ENCODE measurements around the gene GFRA1.

GFRA1 gene

DNA sequence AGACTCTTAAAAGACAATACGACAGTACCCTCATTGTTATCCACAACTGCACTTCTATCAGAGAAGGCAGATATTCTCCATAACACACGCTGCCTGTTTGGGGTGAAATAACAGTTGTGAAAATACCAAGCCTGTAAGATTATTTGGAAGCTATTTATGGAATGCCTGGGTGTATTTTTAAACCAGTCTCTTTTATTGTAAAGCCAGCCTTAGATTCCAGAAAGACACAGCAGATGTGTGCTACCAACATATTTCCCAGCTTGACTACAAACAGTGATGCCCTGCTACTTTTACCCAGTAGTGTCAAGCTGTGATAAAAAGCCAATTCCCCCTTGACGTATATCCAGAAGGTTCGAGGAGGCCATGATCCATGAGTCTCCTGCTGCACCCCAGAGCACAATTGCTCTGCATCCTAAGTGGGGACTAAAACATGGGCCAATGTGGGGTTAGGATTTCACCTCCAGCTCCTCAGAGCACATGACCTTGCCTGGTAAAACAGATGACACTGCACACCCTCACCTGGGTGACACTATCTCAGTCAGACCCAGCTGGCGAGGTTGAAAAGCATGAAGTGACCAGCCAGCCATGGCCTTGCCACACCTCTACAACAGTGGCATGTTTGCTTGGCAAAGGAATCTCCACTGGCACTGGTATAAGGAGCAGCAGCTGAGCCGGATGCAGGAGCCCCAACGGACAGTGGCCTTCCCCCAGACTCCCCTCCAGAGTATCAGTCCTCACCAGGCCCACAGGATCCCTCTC, 62.2 kb downstream of the GFRA1 start:
- Mint-ChIP-seq H3K4me3 (no peak overlapping the region), H3K4me1 (ENCODE audit: low read depth) (no peaks in the 10 kb centered on the region), H3K36me3 (ENCODE audit: low read depth) (no peaks in the 10 kb centered on the region), H3K27me3 (no peaks in the 10 kb centered on the region), H3K27ac (no peak overlapping the region), H3K9me3 (no peaks in the 10 kb centered on the region)
- intact Hi-C loops (cut with micrococcal nuclease) = no loop called here

DNA sequence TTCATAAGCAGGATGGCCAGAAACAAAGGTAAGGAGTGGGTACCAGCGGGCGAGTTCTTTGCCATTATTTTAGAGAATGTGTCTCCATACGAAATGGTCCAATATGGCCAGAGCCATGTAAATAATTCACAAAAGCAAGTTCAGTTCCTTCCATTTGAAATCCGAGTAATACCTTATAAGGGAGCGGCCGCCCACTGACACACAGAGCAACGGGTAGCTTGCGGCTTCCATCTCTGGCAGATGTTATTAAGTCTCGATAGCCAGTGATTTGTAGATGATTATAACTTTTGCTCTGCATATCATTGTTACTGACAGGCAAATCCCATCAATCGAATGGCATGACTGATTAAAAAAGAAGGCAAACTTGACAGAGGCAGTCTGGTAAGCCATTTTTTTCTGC, 63.2 kb downstream of the GFRA1 start:
- Mint-ChIP-seq H3K4me3 (no peak overlapping the region), H3K4me1 (ENCODE audit: low read depth) (no peaks in the 10 kb centered on the region), H3K27me3 (no peaks in the 10 kb centered on the region), H3K36me3 (ENCODE audit: low read depth) (no peaks in the 10 kb centered on the region), H3K9me3 (no peaks in the 10 kb centered on the region), H3K27ac (no peak overlapping the region)
- intact Hi-C loops (cut with micrococcal nuclease) = no loop called here

DNA sequence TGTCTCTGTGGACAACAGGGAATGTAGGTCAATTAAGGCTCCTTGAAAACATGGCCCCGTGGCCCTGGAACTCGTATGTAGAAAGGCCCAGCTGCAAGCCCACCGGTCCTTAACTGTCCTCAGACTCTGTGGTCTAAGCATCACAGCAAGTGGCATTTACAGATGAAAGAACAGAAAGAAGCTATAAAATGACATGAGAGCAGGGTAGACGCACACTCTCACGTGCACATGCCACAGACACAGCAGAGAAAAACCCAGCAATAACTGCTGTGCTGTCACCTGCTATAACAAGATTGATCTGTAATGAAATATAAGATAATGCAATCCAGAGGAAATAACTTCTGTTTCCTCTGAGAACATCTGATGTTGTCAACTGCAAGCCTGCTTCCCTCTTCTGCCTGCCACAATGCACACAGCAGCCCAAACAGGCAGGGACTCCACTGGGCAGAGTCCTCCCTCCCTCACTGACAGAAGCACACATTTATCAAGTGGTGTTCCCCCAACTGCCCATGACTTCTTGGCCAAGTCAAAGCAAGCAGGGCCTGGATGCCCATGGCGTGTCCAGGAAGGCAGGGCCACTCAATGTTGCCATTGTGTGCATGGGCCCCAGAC, 63.9 kb downstream of the GFRA1 start:
- Mint-ChIP-seq H3K36me3 (ENCODE audit: low read depth) (no peaks in the 10 kb centered on the region), H3K27ac (no peak overlapping the region), H3K9me3 (no peaks in the 10 kb centered on the region), H3K4me1 (ENCODE audit: low read depth) (no peaks in the 10 kb centered on the region), H3K27me3 (no peaks in the 10 kb centered on the region), H3K4me3 (no peak overlapping the region)
- intact Hi-C loops (cut with micrococcal nuclease) = no loop called here

DNA sequence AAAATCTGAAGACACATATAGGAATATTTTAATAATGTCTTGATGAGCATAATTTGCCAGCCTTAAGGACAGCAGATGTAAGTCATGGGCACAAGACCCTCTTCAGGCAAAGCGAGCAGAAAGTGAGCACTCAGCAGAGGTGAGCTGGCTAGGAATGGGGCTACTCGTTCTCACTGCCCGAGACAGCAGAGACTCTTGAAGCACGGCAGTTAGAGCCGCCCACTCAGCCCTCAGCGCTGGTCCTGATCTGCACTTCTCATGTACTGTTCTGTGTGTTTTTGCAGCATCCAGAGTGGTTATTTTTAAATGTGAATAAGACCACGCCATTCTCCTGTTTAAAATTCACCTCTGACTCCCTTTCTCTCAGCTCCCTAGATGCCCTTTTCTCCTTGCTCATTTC, 65.3 kb downstream of the GFRA1 start:
- H3K4me3 Mint-ChIP-seq = no peak overlapping the region
- H3K9me3 Mint-ChIP-seq = no peaks in the 10 kb centered on the region
- H3K27ac Mint-ChIP-seq = no peak overlapping the region
- intact Hi-C loops (cut with micrococcal nuclease) = no loop called here
- H3K36me3 Mint-ChIP-seq (ENCODE audit: low read depth) = no peaks in the 10 kb centered on the region
- no peaks in the 10 kb centered on the region for H3K4me1 Mint-ChIP-seq (ENCODE audit: low read depth)
- H3K27me3 Mint-ChIP-seq = no peaks in the 10 kb centered on the region

DNA sequence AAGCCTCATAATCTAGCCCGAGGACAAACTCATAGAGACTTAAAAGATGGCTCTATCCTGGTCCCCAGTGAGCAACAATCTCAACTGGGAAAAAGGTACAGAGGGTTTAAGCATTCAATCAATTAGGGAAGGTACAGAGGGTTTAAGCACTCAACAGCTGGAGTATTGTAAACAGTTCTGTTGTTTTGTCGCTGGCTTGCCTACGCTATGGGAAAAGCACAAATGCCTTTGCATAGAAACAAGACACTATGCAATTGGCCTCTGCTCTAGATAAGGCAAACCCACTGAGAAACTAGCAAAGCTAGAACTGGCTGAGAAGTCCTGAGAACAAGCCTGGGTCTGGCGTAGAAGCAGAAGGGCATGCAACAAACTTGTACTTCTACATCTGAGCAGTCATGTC, 69.3 kb downstream of the GFRA1 start:
- Mint-ChIP-seq H3K9me3 (peaks cover 10% of the 10 kb centered on the region), H3K4me1 (ENCODE audit: low read depth) (no peaks in the 10 kb centered on the region), H3K4me3 (no peak overlapping the region), H3K36me3 (ENCODE audit: low read depth) (no peaks in the 10 kb centered on the region), H3K27ac (no peak overlapping the region), H3K27me3 (no peaks in the 10 kb centered on the region)
- intact Hi-C loops (cut with micrococcal nuclease) = no loop called here

DNA sequence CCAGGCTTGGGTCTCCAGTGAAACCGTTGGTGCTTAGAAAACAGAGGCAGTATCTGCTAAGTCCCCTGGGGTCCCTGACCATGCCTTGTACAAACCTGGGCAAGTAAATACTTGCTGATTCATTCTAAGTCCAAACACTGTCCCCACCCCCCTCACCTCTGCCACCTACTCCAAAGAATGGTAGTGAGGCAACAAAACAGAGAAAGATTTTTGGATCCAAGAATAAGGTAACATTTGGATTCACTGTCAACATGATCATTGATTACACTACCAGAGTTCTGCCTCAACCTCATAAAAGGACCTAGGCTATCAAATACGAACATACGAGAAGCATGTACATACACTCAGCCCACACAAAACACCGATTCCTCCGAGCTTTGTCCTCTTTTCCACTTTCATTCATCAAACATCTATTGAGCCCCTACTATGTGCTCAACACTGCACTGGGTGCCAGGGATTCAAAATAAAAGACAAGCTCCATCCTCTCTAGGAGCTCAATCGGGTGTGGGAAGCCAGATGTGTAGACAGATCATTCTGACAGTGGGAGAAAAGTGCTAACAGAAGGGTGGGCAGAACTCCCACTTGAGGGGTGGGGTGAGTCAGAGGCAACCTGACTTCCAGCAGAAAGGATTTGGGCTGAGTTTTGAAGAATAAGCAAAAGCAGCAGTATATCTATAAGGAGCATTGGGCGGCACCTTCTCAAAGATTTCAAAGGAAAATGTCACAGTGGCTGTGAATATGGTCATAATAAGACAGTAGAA, 71.2 kb downstream of the GFRA1 start:
- Mint-ChIP-seq H3K27ac (no peak overlapping the region), H3K9me3 (peaks cover 10% of the 10 kb centered on the region), H3K4me3 (no peak overlapping the region), H3K36me3 (ENCODE audit: low read depth) (no peaks in the 10 kb centered on the region), H3K4me1 (ENCODE audit: low read depth) (no peaks in the 10 kb centered on the region), H3K27me3 (no peaks in the 10 kb centered on the region)
- intact Hi-C loops (cut with micrococcal nuclease) = no loop called here

DNA sequence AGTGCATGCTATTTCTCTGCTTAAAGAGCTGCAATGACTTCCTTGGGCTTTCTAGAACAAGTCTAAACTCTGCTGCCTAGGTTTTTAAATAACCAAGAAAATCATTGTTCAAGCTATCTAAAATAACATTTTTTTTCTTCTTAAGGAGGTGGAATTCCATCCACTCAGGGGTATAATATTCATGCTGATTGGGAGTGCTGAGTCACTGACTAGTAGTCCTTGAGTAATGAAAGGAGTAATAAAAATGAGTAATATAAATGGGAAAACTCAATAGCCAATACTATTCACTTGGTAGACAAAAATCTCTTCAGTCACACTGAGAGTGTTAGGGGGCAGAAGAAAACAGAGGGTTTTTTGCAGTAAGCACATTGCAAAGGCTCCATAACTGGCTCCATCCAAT, 72.0 kb downstream of the GFRA1 start:
- Mint-ChIP-seq H3K27ac (no peak overlapping the region), H3K36me3 (ENCODE audit: low read depth) (no peaks in the 10 kb centered on the region), H3K4me1 (ENCODE audit: low read depth) (no peaks in the 10 kb centered on the region), H3K9me3 (peaks cover 10% of the 10 kb centered on the region), H3K4me3 (no peak overlapping the region), H3K27me3 (no peaks in the 10 kb centered on the region)
- intact Hi-C loops (cut with micrococcal nuclease) = no loop called here

DNA sequence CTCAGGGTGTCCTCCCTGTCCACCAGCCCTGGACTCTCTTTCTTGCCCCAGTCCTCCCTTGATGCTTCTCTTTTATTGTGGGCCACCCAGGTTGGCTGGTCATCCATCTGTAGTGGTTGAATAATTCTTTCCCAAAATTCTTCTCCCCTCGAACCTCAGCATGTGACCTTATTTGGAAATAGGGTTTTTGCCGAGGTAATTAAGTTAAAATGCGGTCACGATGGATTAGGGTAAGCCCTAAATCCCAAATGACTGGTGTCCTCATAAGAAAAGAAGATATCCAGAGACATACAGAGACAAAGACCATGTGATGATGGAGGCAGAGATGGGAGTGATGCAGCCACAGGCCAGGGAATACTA, 74.3 kb downstream of the GFRA1 start:
- H3K27me3 Mint-ChIP-seq = no peaks in the 10 kb centered on the region
- no peaks in the 10 kb centered on the region for H3K36me3 Mint-ChIP-seq (ENCODE audit: low read depth)
- no peak overlapping the region for H3K27ac Mint-ChIP-seq
- no peaks in the 10 kb centered on the region for H3K4me1 Mint-ChIP-seq (ENCODE audit: low read depth)
- H3K9me3 Mint-ChIP-seq = peaks cover 10% of the 10 kb centered on the region
- intact Hi-C loops (cut with micrococcal nuclease) = no loop called here
- no peak overlapping the region for H3K4me3 Mint-ChIP-seq

DNA sequence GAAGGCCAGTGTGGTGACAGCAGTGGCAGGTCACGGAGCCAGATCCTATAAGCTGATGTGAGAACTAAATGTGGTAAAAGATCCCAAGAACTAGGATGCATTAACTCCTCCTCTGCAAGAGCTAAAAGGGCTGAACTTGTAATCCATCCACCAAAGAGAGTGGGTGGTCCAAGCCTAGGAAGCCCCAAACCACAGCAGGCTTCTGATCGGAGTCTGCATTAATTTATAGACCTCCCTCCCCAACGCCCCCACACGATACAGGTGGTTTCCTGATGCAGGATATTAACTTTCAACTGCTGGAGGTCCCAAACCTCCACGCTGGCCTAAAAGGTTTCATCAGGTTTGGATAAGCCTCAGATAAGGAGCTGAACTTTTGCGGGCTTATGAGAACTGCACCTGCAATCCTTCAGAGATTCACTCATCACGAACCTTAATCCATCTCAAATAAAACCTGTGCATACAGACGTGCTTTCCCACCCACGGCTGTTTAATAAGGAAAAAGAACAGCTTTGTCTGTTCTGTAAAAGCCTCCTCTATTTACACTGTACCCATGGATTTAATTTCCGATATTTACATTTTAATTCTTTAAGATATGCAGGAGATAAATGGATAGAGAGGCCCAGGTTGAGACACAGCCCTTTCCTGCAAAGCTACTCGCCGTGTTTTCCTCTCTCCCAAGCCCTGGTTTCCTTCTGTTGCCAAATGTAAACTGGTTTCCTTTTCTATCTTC, 74.9 kb downstream of the GFRA1 start:
- Mint-ChIP-seq H3K4me1 (ENCODE audit: low read depth) (no peaks in the 10 kb centered on the region), H3K36me3 (ENCODE audit: low read depth) (no peaks in the 10 kb centered on the region), H3K27me3 (no peaks in the 10 kb centered on the region), H3K4me3 (no peak overlapping the region), H3K9me3 (peaks cover 10% of the 10 kb centered on the region), H3K27ac (no peak overlapping the region)
- intact Hi-C loops (cut with micrococcal nuclease) = no loop called here

DNA sequence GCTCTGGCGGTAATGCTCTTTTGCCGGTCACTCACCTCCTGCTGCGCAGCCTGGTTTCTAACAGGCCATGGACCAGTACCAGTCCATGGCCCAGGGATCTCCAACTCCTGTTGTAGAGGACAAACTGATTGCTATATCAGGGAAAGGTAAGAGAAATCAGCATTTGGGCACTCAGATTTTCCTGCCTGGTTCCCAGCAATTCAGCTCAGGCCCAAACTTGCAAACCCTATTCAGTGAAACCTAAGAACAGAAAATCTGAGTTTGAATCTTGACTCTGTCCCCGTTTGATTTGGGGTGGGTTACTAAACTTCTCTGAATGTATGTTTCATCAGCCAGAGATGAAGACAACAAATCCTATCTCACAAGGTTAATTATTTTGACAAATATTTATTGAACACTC, 77.4 kb downstream of the GFRA1 start:
- Mint-ChIP-seq H3K4me3 (no peak overlapping the region), H3K27me3 (no peaks in the 10 kb centered on the region), H3K36me3 (ENCODE audit: low read depth) (no peaks in the 10 kb centered on the region), H3K27ac (no peak overlapping the region), H3K4me1 (ENCODE audit: low read depth) (no peaks in the 10 kb centered on the region), H3K9me3 (no peaks in the 10 kb centered on the region)
- intact Hi-C loops (cut with micrococcal nuclease) = no loop called here

DNA sequence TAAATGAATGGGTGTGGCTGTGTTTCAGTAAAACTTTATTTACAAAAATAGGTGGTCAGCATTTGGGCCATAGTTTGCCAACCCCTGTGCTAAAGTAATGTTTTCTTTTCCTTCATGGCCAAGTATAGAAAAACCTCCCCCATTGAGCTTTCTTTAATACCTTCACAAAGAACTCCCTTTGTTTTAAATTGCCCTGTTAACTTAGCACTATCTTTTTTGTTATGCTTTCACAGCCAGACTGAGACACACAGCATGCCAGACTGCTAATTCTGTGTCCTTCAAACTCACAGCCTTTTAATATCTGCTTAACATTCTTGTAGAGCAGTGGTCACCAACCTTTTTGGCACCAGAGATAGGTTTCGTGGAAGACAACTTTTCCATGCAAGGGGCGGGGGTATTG, 78.0 kb downstream of the GFRA1 start:
- Mint-ChIP-seq H3K4me3 (no peak overlapping the region), H3K4me1 (ENCODE audit: low read depth) (no peaks in the 10 kb centered on the region), H3K36me3 (ENCODE audit: low read depth) (no peaks in the 10 kb centered on the region), H3K9me3 (no peaks in the 10 kb centered on the region), H3K27ac (no peak overlapping the region), H3K27me3 (no peaks in the 10 kb centered on the region)
- intact Hi-C loops (cut with micrococcal nuclease) = no loop called here

DNA sequence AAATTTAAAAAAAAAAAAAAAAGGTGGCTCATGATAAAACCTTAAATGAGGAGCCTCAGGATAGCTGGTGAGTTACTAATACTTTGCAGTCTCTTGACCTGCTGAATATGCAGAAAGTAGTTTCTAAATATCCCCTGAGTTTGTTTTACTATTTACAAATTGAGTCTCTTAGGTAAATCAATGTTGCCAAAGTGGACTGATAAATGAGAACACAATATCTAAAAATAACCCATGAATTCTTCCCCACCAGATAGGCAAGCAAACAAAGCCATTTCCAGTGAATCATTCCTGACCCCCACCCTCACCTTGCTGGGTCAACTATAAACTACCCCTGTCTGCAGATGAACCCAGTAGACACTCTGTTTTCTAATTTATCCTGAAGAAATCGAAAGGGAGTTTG, 78.9 kb downstream of the GFRA1 start:
- H3K36me3 Mint-ChIP-seq (ENCODE audit: low read depth) = no peaks in the 10 kb centered on the region
- no peak overlapping the region for H3K4me3 Mint-ChIP-seq
- no peaks in the 10 kb centered on the region for H3K27me3 Mint-ChIP-seq
- no peaks in the 10 kb centered on the region for H3K4me1 Mint-ChIP-seq (ENCODE audit: low read depth)
- H3K27ac Mint-ChIP-seq = no peak overlapping the region
- intact Hi-C loops (cut with micrococcal nuclease) = no loop called here
- no peaks in the 10 kb centered on the region for H3K9me3 Mint-ChIP-seq

DNA sequence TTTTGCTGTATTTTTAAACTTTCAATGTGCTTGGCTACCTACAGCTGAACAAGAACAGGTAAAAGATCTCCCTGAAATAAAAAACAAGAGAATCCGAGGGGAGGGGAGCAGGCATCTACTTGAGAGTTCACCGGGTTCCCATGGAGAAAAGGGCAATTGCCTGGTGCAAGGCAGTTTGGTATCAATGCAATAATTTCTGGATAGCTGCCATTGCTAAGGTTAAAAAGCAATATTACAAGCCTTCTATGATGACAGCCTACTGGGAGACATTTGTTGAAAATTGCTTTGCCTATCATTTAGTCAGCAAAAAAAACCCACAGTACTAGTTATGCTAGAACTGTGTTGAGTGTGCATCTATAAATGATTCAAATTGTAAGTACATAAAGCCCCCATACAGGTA, 82.1 kb downstream of the GFRA1 start:
- no peaks in the 10 kb centered on the region for H3K4me1 Mint-ChIP-seq (ENCODE audit: low read depth)
- no peaks in the 10 kb centered on the region for H3K27me3 Mint-ChIP-seq
- H3K36me3 Mint-ChIP-seq (ENCODE audit: low read depth) = no peaks in the 10 kb centered on the region
- H3K27ac Mint-ChIP-seq = no peak overlapping the region
- intact Hi-C loops (cut with micrococcal nuclease) = no loop called here
- H3K4me3 Mint-ChIP-seq = no peak overlapping the region
- no peaks in the 10 kb centered on the region for H3K9me3 Mint-ChIP-seq

DNA sequence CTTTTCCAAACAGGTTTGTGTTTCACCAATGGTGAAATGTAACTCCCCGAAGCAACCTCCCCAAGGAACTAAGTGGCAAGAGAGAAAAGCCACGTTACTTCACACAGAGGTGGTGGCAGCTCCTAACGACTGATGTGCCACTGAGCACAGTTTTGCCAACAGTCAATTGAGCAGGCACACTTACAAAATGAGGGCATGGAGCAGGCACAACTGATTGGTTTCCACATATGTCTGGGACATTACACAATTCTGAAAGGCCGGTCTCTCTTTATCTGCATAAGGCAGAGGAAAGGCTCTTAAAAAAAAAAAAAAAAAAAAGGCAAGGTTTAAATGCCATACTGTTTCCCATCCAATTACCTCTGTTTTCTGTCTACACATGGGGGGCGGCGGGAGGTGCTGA, 86.7 kb downstream of the GFRA1 start:
- Mint-ChIP-seq H3K4me1 (ENCODE audit: low read depth) (no peaks in the 10 kb centered on the region), H3K27ac (no peak overlapping the region), H3K36me3 (ENCODE audit: low read depth) (no peaks in the 10 kb centered on the region)

More for the DNA sequence above, 86.7 kb downstream of the GFRA1 start:
- H3K9me3 Mint-ChIP-seq = no peaks in the 10 kb centered on the region
- intact Hi-C loops (cut with micrococcal nuclease) = no loop called here
- no peak overlapping the region for H3K4me3 Mint-ChIP-seq
- no peaks in the 10 kb centered on the region for H3K27me3 Mint-ChIP-seq
